ENCODE data around the gene CLCC1. TPM values are rescaled to one million over a fixed set of nuclear protein-coding genes. Genes with fewer than 3 reads are reported as not detected.

Gene CLCC1
- total and polyA plus RNA-seq, 8 donors: 8.6 to 28.3 (median 21.9) TPM

- no peak overlapping the region for H3K27ac ChIP-seq
- no peaks in the 10 kb centered on the region for H3K27me3 ChIP-seq
- TF ChIP-seq CTCF (IDR thresholded peaks at IDR 0.05): no peak
- FAIRE-seq: no peak
- 51 to 55% methylated on average over 6 of the region's 6 CpGs for WGBS, 2 donors
- H3K4me3 ChIP-seq: no peak overlapping the region
- intact Hi-C loops (cut with DNase I): no loop called here
- no peaks in the 10 kb centered on the region for H3K9me3 ChIP-seq
- H3K36me3 ChIP-seq: no peaks in the 10 kb centered on the region
- no peak for DNase-seq
- ATAC-seq: no peak
- H3K4me1 ChIP-seq: peaks cover 0 to 3% (median 0%) of the 10 kb centered on the region in 3 donors
Measured at GRCh38 chr1:108953452-108953851, 9.8 kb downstream of the CLCC1 start.

GRCh38 chr1:108951242-108951641 is 12.0 kb downstream of the CLCC1 start:
- H3K36me3 ChIP-seq: peaks cover 0 to 7% (median 0%) of the 10 kb centered on the region in 3 donors
- H3K4me1 ChIP-seq: peaks cover 0 to 8% (median 0%) of the 10 kb centered on the region in 3 donors
- no peaks in the 10 kb centered on the region for H3K27me3 ChIP-seq
- no peak for DNase-seq
- no peaks in the 10 kb centered on the region for H3K9me3 ChIP-seq
- no peak overlapping the region for H3K4me3 ChIP-seq
- no peak for ATAC-seq
- H3K27ac ChIP-seq: no peak overlapping the region
- no peak for FAIRE-seq
- 96 to 98% methylated on average over 3 of the region's 3 CpGs for WGBS, 2 donors
- intact Hi-C loops (cut with DNase I): no loop called here
- TF ChIP-seq CTCF (IDR thresholded peaks at IDR 0.05): no peak

- no peak for FAIRE-seq
Measured at GRCh38 chr1:108949044-108949443, 14.2 kb downstream of the CLCC1 start.

GRCh38 chr1:108947871-108948525 is 15.3 kb downstream of the CLCC1 start:
- no peak for TF ChIP-seq CTCF (IDR thresholded peaks at IDR 0.05)
- H3K36me3 ChIP-seq: peaks cover 0 to 24% (median 9%) of the 10 kb centered on the region in 3 donors
- 14 to 15% methylated on average over 6 of the region's 6 CpGs for WGBS, 2 donors
- H3K4me1 ChIP-seq: peaks cover 0 to 8% (median 0%) of the 10 kb centered on the region in 3 donors
- DNase-seq (no peak), FAIRE-seq (no peak), ATAC-seq (peak in 3 of 4 donors; percentile 51 to 72 (median 70))
- intact Hi-C loops (cut with DNase I): no loop called here
- no peaks in the 10 kb centered on the region for H3K27me3 ChIP-seq
- H3K4me3 ChIP-seq: no peak overlapping the region
- H3K27ac ChIP-seq: no peak overlapping the region
- no peaks in the 10 kb centered on the region for H3K9me3 ChIP-seq

More at GRCh38 chr1:108949044-108949443, 14.2 kb downstream of the CLCC1 start:
- peaks cover 0 to 18% (median 9%) of the 10 kb centered on the region in 3 donors for H3K36me3 ChIP-seq
- H3K4me1 ChIP-seq: peaks cover 0 to 8% (median 0%) of the 10 kb centered on the region in 3 donors
- intact Hi-C loops (cut with DNase I): no loop called here
- no peaks in the 10 kb centered on the region for H3K9me3 ChIP-seq
- ATAC-seq: no peak
- no peak overlapping the region for H3K27ac ChIP-seq
- DNase-seq: no peak
- no peak overlapping the region for H3K4me3 ChIP-seq
- no peak for TF ChIP-seq CTCF (IDR thresholded peaks at IDR 0.05)
- 76 to 89% methylated on average over 4 of the region's 4 CpGs for WGBS, 2 donors
- H3K27me3 ChIP-seq: no peaks in the 10 kb centered on the region

GRCh38 chr1:108936170-108936569 is 27.1 kb downstream of the CLCC1 start:
- DNase-seq: no peak
- Histone ChIP-seq H3K27me3 (no peaks in the 10 kb centered on the region), H3K36me3 (peaks cover 9 to 84% (median 31%) of the 10 kb centered on the region in 3 donors), H3K9me3 (no peaks in the 10 kb centered on the region), H3K27ac (no peak overlapping the region), H3K4me1 (no peaks in the 10 kb centered on the region), H3K4me3 (no peak overlapping the region)
- 93 to 98% methylated on average over 9 of the region's 9 CpGs for WGBS, 2 donors
- ATAC-seq: no peak
- intact Hi-C loops (cut with DNase I): no loop called here
- no peak for FAIRE-seq
- TF ChIP-seq CTCF (IDR thresholded peaks at IDR 0.05): no peak

Data from pancreas (tissue), 10 donors.